H54 (cell line): Measurements from ENCODE around the gene TBL1X.
"Not testable (repeated sequence)": the region's sequence is repeated elsewhere in the genome, so short reads cannot be mapped to it uniquely, and the experiment has no call there.

Source experiments
- DNase-seq: peaks from one replicate; pipeline ENCODE4 v3.0.0; 2011; ENCODE audit warnings: low spot score, mixed read lengths; ENCODE audit not compliant: insufficient read length
- FAIRE-seq: peaks from 3 replicates; lab custom pipeline; 2011; peaks lifted over from hg19 to GRCh38; lab: Jason Lieb, UNC
- POLR2A ChIP-seq: IDR thresholded peaks from 2 replicates; pipeline ENCODE4 v1.6.1; 2011; ENCODE audit warnings: low read depth, mild to moderate bottlenecking, low read length

The TBL1X gene

GRCh38 chrX:9747644-9748043, 282.8 kb downstream of the TBL1X start:
- TF ChIP-seq POLR2A, result no peak
- DNase-seq (no peak), FAIRE-seq (no peak)

- FAIRE-seq (no peak), DNase-seq (no peak)
- TF ChIP-seq POLR2A, result no peak
Measured at GRCh38 chrX:9749146-9749692, 284.4 kb downstream of the TBL1X start.

GRCh38 chrX:9757366-9757765, 292.5 kb downstream of the TBL1X start:
- no peak for TF ChIP-seq POLR2A
- FAIRE-seq, result no peak

GRCh38 chrX:9758021-9758638, 293.3 kb downstream of the TBL1X start:
- DNase-seq, result no peak
- FAIRE-seq, result no peak
- no peak for TF ChIP-seq POLR2A

More at GRCh38 chrX:9757366-9757765, 292.5 kb downstream of the TBL1X start:
- DNase-seq, result no peak

GRCh38 chrX:9759337-9759736, 294.5 kb downstream of the TBL1X start:
- no peak for TF ChIP-seq POLR2A
- no peak for FAIRE-seq
- DNase-seq, result no peak

GRCh38 chrX:9765072-9765736, 300.3 kb downstream of the TBL1X start:
- FAIRE-seq (no peak), DNase-seq (no peak)
- TF ChIP-seq POLR2A, result no peak

GRCh38 chrX:9765737-9766097, 300.9 kb downstream of the TBL1X start, which contains the start of gene GPR143:
Gene GPR143 (minus strand): TSS chrX:9765847. CDS start chrX:9765817, 30 bp downstream.
- no peak for TF ChIP-seq POLR2A
- DNase-seq, result no peak
- no peak for FAIRE-seq

GRCh38 chrX:9767375-9767774, 302.5 kb downstream of the TBL1X start:
- no peak for DNase-seq
- TF ChIP-seq POLR2A, result no peak
- FAIRE-seq, result no peak

GRCh38 chrX:9768321-9768839, 303.5 kb downstream of the TBL1X start:
- not testable (repeated sequence) for FAIRE-seq, DNase-seq

GRCh38 chrX:9770319-9770718, 305.5 kb downstream of the TBL1X start:
- no peak for TF ChIP-seq POLR2A
- DNase-seq (no peak), FAIRE-seq (no peak)

GRCh38 chrX:9772943-9773342, 308.1 kb downstream of the TBL1X start:
- no peak for FAIRE-seq
- no peak for TF ChIP-seq POLR2A
- DNase-seq, result no peak

- DNase-seq (no peak), FAIRE-seq (no peak)
- TF ChIP-seq POLR2A, result no peak
Measured at GRCh38 chrX:9775930-9776329, 311.1 kb downstream of the TBL1X start.

- FAIRE-seq (no peak), DNase-seq (no peak)
- no peak for TF ChIP-seq POLR2A
Measured at GRCh38 chrX:9781941-9782340, 317.1 kb downstream of the TBL1X start.

GRCh38 chrX:9784332-9784731, 319.5 kb downstream of the TBL1X start:
- no peak for TF ChIP-seq POLR2A
- DNase-seq (no peak), FAIRE-seq (no peak)
